ENCODE measurements around the gene ORM1.

DNA sequence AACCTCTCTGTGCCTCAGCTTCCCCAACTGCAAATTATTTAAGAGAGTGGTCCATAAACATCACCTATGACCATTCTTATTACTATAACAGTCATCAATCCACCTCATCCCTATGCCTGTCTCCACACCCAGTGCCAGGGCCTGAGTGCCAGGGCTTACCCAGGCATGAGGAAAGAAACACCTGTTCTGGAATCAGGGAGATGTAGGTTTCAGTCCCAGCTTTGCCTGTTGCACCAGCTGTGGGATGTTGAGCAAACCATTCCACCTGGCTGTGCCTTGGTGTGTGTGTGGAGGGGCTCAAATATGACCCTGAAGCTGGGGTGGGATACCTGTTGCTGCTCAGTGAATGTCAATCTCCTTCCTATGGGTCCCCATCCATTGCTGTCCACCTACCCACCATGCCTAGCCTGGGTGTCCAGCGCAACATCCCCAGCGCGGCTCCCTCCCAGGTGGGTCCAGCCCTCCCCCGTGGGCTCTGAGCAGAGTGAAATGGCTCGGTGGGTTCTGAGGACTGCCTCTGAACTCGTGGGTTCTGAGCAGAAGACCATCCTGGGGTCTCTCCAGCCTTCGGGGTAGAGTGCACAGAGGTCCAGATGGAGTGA, 48.5 kb downstream of the ORM1 start:
- TF ChIP-seq, protein P1, sequence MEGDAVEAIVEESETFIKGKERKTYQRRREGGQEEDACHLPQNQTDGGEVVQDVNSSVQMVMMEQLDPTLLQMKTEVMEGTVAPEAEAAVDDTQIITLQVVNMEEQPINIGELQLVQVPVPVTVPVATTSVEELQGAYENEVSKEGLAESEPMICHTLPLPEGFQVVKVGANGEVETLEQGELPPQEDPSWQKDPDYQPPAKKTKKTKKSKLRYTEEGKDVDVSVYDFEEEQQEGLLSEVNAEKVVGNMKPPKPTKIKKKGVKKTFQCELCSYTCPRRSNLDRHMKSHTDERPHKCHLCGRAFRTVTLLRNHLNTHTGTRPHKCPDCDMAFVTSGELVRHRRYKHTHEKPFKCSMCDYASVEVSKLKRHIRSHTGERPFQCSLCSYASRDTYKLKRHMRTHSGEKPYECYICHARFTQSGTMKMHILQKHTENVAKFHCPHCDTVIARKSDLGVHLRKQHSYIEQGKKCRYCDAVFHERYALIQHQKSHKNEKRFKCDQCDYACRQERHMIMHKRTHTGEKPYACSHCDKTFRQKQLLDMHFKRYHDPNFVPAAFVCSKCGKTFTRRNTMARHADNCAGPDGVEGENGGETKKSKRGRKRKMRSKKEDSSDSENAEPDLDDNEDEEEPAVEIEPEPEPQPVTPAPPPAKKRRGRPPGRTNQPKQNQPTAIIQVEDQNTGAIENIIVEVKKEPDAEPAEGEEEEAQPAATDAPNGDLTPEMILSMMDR (IDR thresholded peaks at IDR 0.05) = no peak
- TF ChIP-seq POLR2AphosphoS5 (IDR thresholded peaks at IDR 0.05) (no peak), POLR2A (IDR thresholded peaks at IDR 0.05) (no peak), EP300 (IDR thresholded peaks at IDR 0.05) (no peak)
